Astrocyte (in vitro differentiated cells and primary cell): ENCODE results near the gene ARRDC3. TPM values are rescaled to one million over a fixed set of nuclear protein-coding genes. Genes with fewer than 3 reads are reported as not detected.

Experiments
- DNase-seq: peaks from one replicate; pipeline ENCODE4 v3.0.0-alpha.2; 2010; ENCODE audit warnings: low read depth
- FAIRE-seq: peaks from 2 replicates; lab custom pipeline; 2011; peaks lifted over from hg19 to GRCh38; lab: Jason Lieb, UNC
- H2AFZ ChIP-seq: 2 replicates; pipeline ENCODE4 v1.6.0; 2012; ENCODE audit warnings: low read depth, low read length, inconsistent platforms
- H3K27ac ChIP-seq: 2 replicates; pipeline ENCODE4 v1.5.1; 2011; ENCODE audit warnings: low read depth, low read length, inconsistent platforms
- H3K27me3 ChIP-seq: 2 replicates; pipeline ENCODE4 v1.6.0; 2011; ENCODE audit warnings: low read length, inconsistent platforms; ENCODE audit not compliant: insufficient read depth
- H3K36me3 ChIP-seq: 2 replicates; pipeline ENCODE4 v1.5.1; 2011; ENCODE audit warnings: low read length, inconsistent platforms; ENCODE audit not compliant: insufficient read depth
- H3K4me1 ChIP-seq: 2 replicates; pipeline ENCODE4 v1.5.1; 2011; ENCODE audit warnings: low read length, inconsistent platforms; ENCODE audit not compliant: insufficient read depth
- H3K4me2 ChIP-seq: 2 replicates; pipeline ENCODE4 v1.6.0; 2012; ENCODE audit warnings: low read length, inconsistent platforms
- H3K4me3 ChIP-seq: 2 replicates; pipeline ENCODE4 v1.5.1; 2011; ENCODE audit warnings: low read depth, mild to moderate bottlenecking, low read length, inconsistent platforms; ENCODE audit not compliant: insufficient read depth
- H3K79me2 ChIP-seq: 2 replicates; pipeline ENCODE4 v1.6.0; 2012; ENCODE audit warnings: mild to moderate bottlenecking, low read length, inconsistent platforms; ENCODE audit not compliant: insufficient read depth
- H3K9ac ChIP-seq: 2 replicates; pipeline ENCODE4 v1.6.0; 2012; ENCODE audit warnings: mild to moderate bottlenecking, low read length, inconsistent platforms
- H3K9me3 ChIP-seq: 2 replicates; pipeline ENCODE4 v1.5.1; 2012; ENCODE audit warnings: low read depth, mild to moderate bottlenecking, low read length, inconsistent platforms; ENCODE audit not compliant: insufficient read depth
- H4K20me1 ChIP-seq: 2 replicates; pipeline ENCODE4 v1.6.0; 2012; ENCODE audit warnings: low read length, inconsistent platforms; ENCODE audit not compliant: insufficient read depth
- H3K27ac Mint-ChIP-seq: one replicate; pipeline ENCODE4 v1.8.0; 2021; ENCODE audit warnings: mild to moderate bottlenecking, mixed read lengths; ENCODE audit not compliant: unreplicated experiment
- H3K27me3 Mint-ChIP-seq: one replicate; pipeline ENCODE4 v1.8.0; 2021; ENCODE audit warnings: low read depth, mixed read lengths; ENCODE audit not compliant: unreplicated experiment
- H3K36me3 Mint-ChIP-seq: one replicate; pipeline ENCODE4 v1.8.0; 2021; ENCODE audit warnings: low read depth, mixed read lengths; ENCODE audit not compliant: unreplicated experiment
- H3K4me1 Mint-ChIP-seq: one replicate; pipeline ENCODE4 v1.8.0; 2021; ENCODE audit warnings: low read depth, mixed read lengths; ENCODE audit not compliant: unreplicated experiment
- H3K4me3 Mint-ChIP-seq: one replicate; pipeline ENCODE4 v1.8.0; 2021; ENCODE audit warnings: mild to moderate bottlenecking, moderate library complexity, mixed read lengths; ENCODE audit not compliant: unreplicated experiment
- H3K9me3 Mint-ChIP-seq: one replicate; pipeline ENCODE4 v1.8.0; 2021; ENCODE audit warnings: mild to moderate bottlenecking, mixed read lengths; ENCODE audit not compliant: unreplicated experiment
- EZH2 ChIP-seq: IDR thresholded peaks from 2 replicates; pipeline ENCODE4 v1.6.1; 2012; ENCODE audit warnings: mild to moderate bottlenecking, low read length, inconsistent platforms; ENCODE audit not compliant: insufficient read depth
- total RNA-seq: library from RNA; stranded (reverse); gene quantifications from 2 replicates; pipeline ENCODE4 v1.2.1, GENCODE V29; 2021
- TF ChIP-seq, protein P1 (sequence below): IDR thresholded peaks from 2 replicates; pipeline ENCODE4 v1.5.1; 2011; ENCODE audit warnings: low read depth, mild to moderate bottlenecking, inconsistent platforms, low read length, moderate library complexity; ENCODE audit not compliant: insufficient read depth

Gene ARRDC3
- total RNA-seq, 1 donor from 2014 or later: 94.7 TPM

GRCh38 chr5:91319667-91320066, 63.5 kb downstream of the ARRDC3 start:
- Histone ChIP-seq H3K9me3 (no peaks in the 10 kb centered on the region), H3K4me3 (no peak overlapping the region), H3K79me2 (no peaks in the 10 kb centered on the region), H3K4me2 (no peak overlapping the region), H3K4me1 (no peaks in the 10 kb centered on the region), H3K27me3 (no peaks in the 10 kb centered on the region), H3K9ac (no peak overlapping the region), H3K36me3 (no peaks in the 10 kb centered on the region), H3K27ac (no peak overlapping the region), H2AFZ (no peak overlapping the region), H4K20me1 (no peaks in the 10 kb centered on the region)
- Mint-ChIP-seq H3K9me3 (no peaks in the 10 kb centered on the region), H3K36me3 (no peaks in the 10 kb centered on the region), H3K4me3 (no peak overlapping the region), H3K4me1 (peaks cover 9% of the 10 kb centered on the region), H3K27me3 (no peaks in the 10 kb centered on the region), H3K27ac (no peak overlapping the region)
- FAIRE-seq: no peak
- TF ChIP-seq EZH2: no peak
- TF ChIP-seq, protein P1, sequence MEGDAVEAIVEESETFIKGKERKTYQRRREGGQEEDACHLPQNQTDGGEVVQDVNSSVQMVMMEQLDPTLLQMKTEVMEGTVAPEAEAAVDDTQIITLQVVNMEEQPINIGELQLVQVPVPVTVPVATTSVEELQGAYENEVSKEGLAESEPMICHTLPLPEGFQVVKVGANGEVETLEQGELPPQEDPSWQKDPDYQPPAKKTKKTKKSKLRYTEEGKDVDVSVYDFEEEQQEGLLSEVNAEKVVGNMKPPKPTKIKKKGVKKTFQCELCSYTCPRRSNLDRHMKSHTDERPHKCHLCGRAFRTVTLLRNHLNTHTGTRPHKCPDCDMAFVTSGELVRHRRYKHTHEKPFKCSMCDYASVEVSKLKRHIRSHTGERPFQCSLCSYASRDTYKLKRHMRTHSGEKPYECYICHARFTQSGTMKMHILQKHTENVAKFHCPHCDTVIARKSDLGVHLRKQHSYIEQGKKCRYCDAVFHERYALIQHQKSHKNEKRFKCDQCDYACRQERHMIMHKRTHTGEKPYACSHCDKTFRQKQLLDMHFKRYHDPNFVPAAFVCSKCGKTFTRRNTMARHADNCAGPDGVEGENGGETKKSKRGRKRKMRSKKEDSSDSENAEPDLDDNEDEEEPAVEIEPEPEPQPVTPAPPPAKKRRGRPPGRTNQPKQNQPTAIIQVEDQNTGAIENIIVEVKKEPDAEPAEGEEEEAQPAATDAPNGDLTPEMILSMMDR: no peak
- DNase-seq: no peak

DNA sequence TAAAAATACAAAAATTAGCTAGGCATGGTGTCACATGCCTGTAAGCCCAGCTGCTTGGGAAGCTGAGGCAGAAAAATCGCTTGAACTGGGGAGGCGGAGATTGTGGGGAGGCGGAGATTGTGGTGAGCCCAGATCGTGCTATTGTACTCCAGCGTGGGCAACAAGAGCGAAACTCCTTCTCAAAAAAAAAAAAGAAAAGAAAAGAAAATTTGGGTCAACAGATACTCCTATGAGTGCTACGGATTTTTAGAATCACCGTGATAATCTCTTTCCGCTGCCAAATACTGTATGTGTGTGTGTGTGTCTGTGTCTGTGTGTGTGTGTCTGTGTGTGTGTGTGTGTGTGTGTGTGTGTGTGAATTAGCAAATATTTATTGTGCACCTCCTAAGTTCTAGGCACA, 64.4 kb downstream of the ARRDC3 start:
- peaks cover 15% of the 10 kb centered on the region for H3K4me1 Mint-ChIP-seq
- no peaks in the 10 kb centered on the region for H3K9me3 ChIP-seq
- no peak overlapping the region for H3K4me3 ChIP-seq
- no peak overlapping the region for H3K27ac Mint-ChIP-seq
- no peaks in the 10 kb centered on the region for H3K36me3 Mint-ChIP-seq
- TF ChIP-seq EZH2: no peak
- TF ChIP-seq, protein P1: no peak
- H3K36me3 ChIP-seq: no peaks in the 10 kb centered on the region
- no peaks in the 10 kb centered on the region for H3K27me3 ChIP-seq
- H4K20me1 ChIP-seq: no peaks in the 10 kb centered on the region
- H3K9me3 Mint-ChIP-seq: no peaks in the 10 kb centered on the region
- no peak overlapping the region for H3K4me3 Mint-ChIP-seq
- DNase-seq: no peak
- no peak overlapping the region for H2AFZ ChIP-seq
- no peak overlapping the region for H3K9ac ChIP-seq
- FAIRE-seq: no peak
- H3K27me3 Mint-ChIP-seq: no peaks in the 10 kb centered on the region
- H3K79me2 ChIP-seq: no peaks in the 10 kb centered on the region
- H3K4me2 ChIP-seq: no peak overlapping the region
- H3K27ac ChIP-seq: no peak overlapping the region
- peaks cover 7% of the 10 kb centered on the region for H3K4me1 ChIP-seq
